Hindlimb muscle (tissue), 1 donor: ENCODE data around the gene TPRN. TPM values are rescaled to one million over a fixed set of nuclear protein-coding genes. Genes with fewer than 3 reads are reported as not detected.

Source experiments
- DNase-seq: peaks from one replicate; pipeline ENCODE4 v3.0.0-alpha.2; 2013
- polyA plus RNA-seq: library from polyadenylated mRNA; unstranded; fragments of 120-200 nt; gene quantifications from one replicate; pipeline ENCODE4 v1.2.1, GENCODE V29; 2013; ENCODE audit not compliant: insufficient read length

The TPRN gene
- polyA plus RNA-seq, 1 donor: 14.0 TPM

DNA sequence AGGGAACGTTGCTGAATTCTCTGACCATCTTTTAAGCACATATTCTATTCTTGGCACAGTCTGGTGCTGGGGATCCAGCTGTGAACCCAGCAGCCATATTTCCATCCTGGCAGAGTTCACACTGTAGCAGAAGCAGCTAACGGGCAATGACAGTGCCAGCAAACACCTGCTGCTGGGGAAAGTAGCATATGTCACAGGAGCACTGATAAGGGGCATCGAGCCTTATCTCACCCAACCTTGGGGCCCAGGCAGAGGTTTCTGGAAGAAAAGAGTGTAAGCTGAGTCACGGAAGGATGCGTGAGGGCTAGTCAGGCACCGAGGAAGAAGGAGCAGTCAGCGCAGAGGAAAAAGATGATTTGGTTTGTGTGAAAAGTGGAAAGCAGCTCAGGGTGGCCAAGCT, 6.1 kb upstream of the TPRN start:
- DNase-seq: no peak

GRCh38 chr9:137205126-137206069, 4.9 kb upstream of the TPRN start, which contains the start of the genes NDOR1 and TMEM203:
TSS of gene NDOR1 (plus strand) at chr9:137205700. CDS start at chr9:137205778, 78 bp downstream.
TSS of gene TMEM203 (minus strand) at chr9:137205648. CDS start at chr9:137205414, 234 bp downstream.
- peak; percentile 94 for DNase-seq

GRCh38 chr9:137204731-137205125, 4.2 kb upstream of the TPRN start:
- no peak for DNase-seq

DNA sequence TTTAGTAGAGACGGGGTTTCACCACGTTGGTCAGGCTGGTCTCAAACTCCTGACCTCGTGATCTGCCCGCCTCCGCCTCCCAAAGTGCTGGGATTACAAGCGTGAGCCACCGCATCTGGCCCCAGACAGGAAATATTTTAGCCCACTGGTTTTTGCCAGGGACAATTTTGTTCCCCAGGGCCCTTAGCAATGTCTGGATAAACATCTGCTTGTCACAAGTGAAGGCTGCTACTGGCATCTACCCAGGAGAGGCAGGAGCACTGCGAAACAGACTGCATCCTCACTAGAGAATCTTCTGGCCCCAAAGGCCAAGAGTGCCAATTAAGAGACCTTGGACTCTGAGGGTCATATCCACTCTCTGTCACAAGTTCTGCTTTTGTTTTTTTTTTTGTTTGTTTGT, 2.4 kb upstream of the TPRN start:
- DNase-seq: no peak

DNA sequence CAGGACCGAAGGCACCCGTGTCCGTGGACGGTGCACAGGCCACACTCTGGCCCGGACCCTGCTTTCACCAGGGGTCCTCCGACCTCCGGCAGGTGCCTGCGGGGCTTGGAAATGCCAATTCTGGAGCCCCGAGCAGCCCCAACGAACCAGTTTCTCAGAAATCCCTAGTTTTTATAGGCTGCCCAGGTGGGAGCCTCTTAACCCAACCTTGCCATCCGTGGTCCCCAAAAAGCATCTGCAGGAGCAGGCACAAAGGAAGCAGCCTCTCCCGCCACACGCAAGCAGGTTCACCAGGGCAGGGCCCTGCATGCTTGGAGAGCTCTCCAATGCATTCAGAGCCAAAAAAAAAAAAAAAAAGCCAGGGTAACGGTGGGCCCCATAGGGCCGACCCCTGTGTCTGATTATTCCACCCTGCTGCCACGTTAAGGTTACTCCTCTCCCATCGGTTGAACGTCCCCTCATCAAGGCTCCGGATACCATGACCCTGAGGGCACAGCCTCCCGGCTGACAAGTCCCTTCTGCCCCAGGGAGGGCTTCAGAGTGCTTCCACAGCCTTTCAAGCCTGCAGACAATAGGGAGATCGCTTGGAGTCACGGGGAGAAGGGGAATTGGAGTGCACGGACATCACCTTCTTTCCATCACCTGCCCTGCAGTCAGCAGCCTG, 796 bp upstream of the TPRN start:
- no peak for DNase-seq

DNA sequence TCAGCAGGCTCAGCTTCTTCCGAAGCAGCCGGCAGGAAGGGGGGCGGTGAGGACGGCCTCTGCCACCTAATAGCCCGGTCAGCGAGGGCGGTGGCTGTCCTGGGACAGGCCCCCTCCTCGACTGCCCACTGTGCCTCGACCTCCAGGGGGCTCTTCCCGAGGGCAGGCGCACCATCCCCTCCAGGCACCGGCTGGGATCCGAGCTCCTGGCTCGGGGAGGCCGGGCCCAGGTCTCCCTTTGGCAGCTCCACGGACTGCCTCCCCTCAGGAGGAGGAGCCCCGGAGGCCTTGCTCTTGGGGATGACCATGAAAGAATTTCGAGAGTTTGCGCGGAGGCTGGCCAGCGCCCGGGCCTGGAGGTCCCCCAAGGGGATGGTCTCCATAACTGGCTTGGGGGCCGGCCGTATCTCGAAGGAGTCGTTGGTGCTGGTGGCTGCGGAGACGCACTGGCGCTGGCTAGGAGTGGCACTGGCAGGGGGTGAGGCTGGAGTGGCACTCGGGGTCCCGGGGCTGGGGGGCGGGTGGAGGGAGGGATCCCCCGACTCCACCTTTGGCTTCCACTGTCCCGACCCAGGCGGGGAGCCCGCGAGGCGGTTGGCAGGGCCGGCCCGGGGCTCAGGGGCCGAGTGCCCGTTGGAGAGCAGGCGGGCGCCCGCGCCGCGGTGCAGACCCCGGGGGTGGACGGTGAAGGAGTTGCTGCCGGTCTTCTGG, 975 bp downstream of the TPRN start:
- DNase-seq: no peak

DNA sequence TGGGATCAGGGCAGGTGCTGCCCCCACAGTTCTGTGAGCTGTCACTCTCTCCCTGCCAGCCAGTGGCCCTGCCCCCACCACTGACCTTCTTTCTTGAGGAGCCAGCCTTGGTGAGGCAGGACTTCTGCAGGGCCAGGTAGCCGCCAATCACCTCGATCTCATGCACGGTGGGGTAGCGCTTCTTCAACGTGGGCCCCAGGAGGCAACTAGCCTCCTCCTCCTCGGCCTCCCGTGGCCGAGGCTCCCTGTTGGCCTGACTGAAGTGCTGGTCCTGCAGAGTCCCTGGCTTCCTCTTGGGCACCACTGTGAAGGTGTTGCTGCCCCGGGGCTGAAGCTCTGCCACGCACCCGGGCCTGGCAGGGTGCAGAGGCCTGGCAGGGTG, 1.6 kb downstream of the TPRN start:
- DNase-seq: no peak

GRCh38 chr9:137198051-137198901, 2.3 kb downstream of the TPRN start:
- DNase-seq: no peak

GRCh38 chr9:137195525-137196220, 4.9 kb downstream of the TPRN start:
- DNase-seq: no peak

- no peak for DNase-seq
Observed at GRCh38 chr9:137194909-137195308, 5.6 kb downstream of the TPRN start.

DNA sequence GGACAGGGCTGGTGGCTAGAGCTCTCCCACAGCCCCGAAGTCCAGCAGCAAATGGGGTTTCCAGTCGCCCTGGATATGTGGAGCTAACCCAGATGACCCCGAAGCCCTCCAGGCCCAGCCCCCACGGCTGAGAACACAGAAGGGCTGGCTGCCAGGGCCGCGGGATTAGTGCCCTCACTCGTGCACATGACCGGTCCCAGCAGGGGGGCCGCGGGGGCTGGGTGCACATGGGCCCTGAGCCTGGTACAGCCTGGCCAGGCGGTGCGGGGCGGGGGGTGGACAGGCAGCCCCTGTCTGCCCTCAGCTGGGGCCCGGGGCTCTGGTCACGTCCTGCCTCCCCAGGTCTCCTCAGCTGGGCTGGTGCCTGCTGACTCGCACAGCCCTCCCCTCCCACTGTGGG, 6.2 kb downstream of the TPRN start:
- DNase-seq: no peak

GRCh38 chr9:137193771-137194170, 6.8 kb downstream of the TPRN start:
- DNase-seq: no peak

- DNase-seq: no peak
Observed at GRCh38 chr9:137192859-137193258, 7.7 kb downstream of the TPRN start.

DNA sequence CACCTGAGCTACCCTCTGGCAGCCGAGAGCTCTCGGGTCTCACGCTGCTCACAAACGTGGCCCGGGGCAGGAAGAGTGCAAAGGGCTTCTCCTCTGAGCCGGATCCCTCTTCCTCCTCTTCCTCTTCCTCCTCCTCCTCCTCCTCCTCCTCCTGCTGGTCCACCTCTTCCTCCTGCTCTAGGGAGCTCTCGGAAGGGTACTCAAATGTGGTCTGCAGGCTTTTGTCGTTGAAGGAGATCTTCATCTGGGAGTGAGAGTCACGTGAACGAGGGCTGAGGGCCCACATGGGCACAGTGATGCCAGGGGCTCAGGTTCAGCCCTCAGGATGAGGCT, 8.1 kb downstream of the TPRN start:
- DNase-seq: no peak

- DNase-seq: no peak
Observed at GRCh38 chr9:137191691-137192447, 8.7 kb downstream of the TPRN start.

GRCh38 chr9:137191245-137191644, 9.3 kb downstream of the TPRN start:
- no peak for DNase-seq

- no peak for DNase-seq
Observed at GRCh38 chr9:137190315-137190856, 10.2 kb downstream of the TPRN start.

DNA sequence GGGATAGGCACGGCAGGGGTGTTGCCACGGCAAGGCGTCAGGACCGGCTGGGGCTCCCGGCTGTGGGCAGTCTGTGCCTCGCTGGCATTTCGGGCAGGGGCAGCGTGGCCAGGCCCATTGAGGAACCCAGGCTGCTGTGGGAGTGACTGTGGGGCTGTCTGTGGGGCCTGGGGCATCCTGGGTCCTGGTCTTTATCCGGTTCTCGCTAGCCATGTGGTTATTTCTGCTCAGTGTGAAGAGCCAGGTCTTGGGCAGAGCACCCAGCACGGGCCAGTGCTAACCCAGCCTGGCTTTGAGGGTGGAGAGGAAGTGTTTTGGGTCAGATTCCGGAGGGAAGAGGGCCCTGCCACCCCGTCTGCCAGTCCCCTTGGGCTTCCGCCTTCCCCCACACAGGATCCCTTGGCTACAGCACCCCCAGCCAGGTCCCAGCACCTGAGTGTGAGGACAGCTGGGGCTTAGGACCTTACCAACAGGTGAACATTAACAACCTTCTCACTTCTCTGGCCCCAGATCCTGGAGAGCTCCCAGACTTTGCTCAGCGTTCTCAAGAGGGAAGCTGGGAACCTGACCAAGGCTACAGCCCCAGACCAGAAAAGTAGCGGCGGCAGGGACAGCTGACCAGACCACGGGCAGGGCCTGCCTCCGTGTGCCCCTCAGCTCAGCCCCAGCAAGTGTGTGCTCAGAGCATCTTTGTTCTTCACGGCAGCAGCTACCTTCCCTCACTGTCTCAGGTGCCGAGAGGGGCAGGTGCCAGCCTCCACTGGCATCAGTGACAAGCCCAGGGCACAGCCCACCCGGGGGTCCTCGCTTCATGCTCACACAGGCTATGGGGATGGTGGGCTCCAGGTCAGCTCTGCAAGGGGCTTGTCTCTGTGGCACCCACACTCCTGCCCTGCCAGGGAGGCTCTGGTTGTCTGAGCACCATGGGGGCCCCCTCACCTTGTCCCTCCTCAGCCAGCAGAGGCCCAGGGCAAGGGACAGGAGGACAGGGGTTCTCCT, 10.9 kb downstream of the TPRN start:
- no peak for DNase-seq
